SK-N-SH (cell line): ENCODE measurements around the gene EXOC3.

Experiments used
- CTCF ChIP-seq: fragments of 200-600 bp; sonication (generic); IDR thresholded peaks from 2 replicates; pipeline ENCODE4 v1.6.1; 2017; ENCODE audit warnings: antibody characterized with exemption, mild to moderate bottlenecking, moderate library complexity
- FOSL2 ChIP-seq: IDR thresholded peaks from 2 replicates; pipeline ENCODE4 v1.4.0; 2012; ENCODE audit warnings: low read depth, mild to moderate bottlenecking, moderate library complexity, borderline replicate concordance
- RCOR1 ChIP-seq: fragments of 150-350 bp; IDR thresholded peaks from 2 replicates; pipeline ENCODE4 v1.6.1; 2017; ENCODE audit warnings: antibody characterized with exemption, low read length
- REST ChIP-seq: IDR thresholded peaks from 2 replicates; pipeline ENCODE4 v1.6.1; 2012; ENCODE audit warnings: mild to moderate bottlenecking, low read depth, low read length, moderate library complexity
- USF2 ChIP-seq: fragments of 150-350 bp; IDR thresholded peaks from 2 replicates; pipeline ENCODE4 v1.6.1; 2017; ENCODE audit warnings: antibody characterized with exemption, low read length, low read depth, borderline replicate concordance

- TF ChIP-seq REST (no peak), CTCF (no peak), FOSL2 (no peak), RCOR1 (no peak), USF2 (no peak)
These were observed 44.3 kb upstream of the EXOC3 start for GRCh38 chr5:398475-399295.
